Parathyroid adenoma (tissue), 2 donors: ENCODE results near the gene NAALADL2.

Experiments
- H2AFZ ChIP-seq: fragments of 300-600 bp; sonication (generic); one replicate; pipeline ENCODE4 v1.7.0; 2017; ENCODE audit warnings: antibody characterized with exemption, mild to moderate bottlenecking
- H3K27ac ChIP-seq: fragments of 300-600 bp; sonication (generic); one replicate; pipeline ENCODE4 v1.7.0; 2017
- H3K27me3 ChIP-seq: fragments of 300-600 bp; sonication (generic); one replicate; pipeline ENCODE4 v1.7.0; 2017; ENCODE audit warnings: low read length; ENCODE audit not compliant: control insufficient read depth, insufficient read depth
- H3K36me3 ChIP-seq: fragments of 300-600 bp; sonication (generic); one replicate; pipeline ENCODE4 v1.7.0; 2017; ENCODE audit warnings: low read length; ENCODE audit not compliant: control insufficient read depth, insufficient read depth
- H3K4me1 ChIP-seq: fragments of 300-600 bp; sonication (generic); one replicate; pipeline ENCODE4 v1.7.0; 2017; ENCODE audit warnings: control low read depth
- H3K4me2 ChIP-seq: fragments of 300-600 bp; sonication (generic); one replicate; pipeline ENCODE4 v1.7.0; 2017; ENCODE audit warnings: low read length
- H3K4me3 ChIP-seq: fragments of 300-600 bp; sonication (generic); one replicate; pipeline ENCODE4 v1.7.0; 2017; ENCODE audit warnings: low read depth, low read length
- H3K79me2 ChIP-seq: fragments of 300-600 bp; sonication (generic); one replicate; pipeline ENCODE4 v1.7.0; 2017; ENCODE audit warnings: control low read depth
- H3K9ac ChIP-seq: fragments of 300-600 bp; sonication (generic); one replicate; pipeline ENCODE4 v1.7.0; 2017; ENCODE audit warnings: mild to moderate bottlenecking
- H3K9me3 ChIP-seq: fragments of 300-600 bp; sonication (generic); one replicate; pipeline ENCODE4 v1.7.0; 2017; ENCODE audit warnings: low read length; ENCODE audit not compliant: control insufficient read depth
- CTCF ChIP-seq: fragments of 300-600 bp; sonication (generic); IDR thresholded peaks from one replicate; pipeline ENCODE4 v1.7.0; 2017; ENCODE audit warnings: antibody characterized with exemption, mild to moderate bottlenecking
- donor health status: primary hyperparathyroidism.

NAALADL2 gene

GRCh38 chr3:174938102-174938501, 79.0 kb downstream of the NAALADL2 start:
- TF ChIP-seq CTCF = no peak
- no peak overlapping the region for H3K27ac ChIP-seq
- no peak overlapping the region for H2AFZ ChIP-seq
- H3K9ac ChIP-seq = no peak overlapping the region
- H3K9me3 ChIP-seq = no peaks in the 10 kb centered on the region
- no peaks in the 10 kb centered on the region for H3K36me3 ChIP-seq
- H3K79me2 ChIP-seq = no peaks in the 10 kb centered on the region
- H3K4me3 ChIP-seq = no peak overlapping the region
- no peaks in the 10 kb centered on the region for H3K27me3 ChIP-seq
- H3K4me2 ChIP-seq = no peak overlapping the region
- no peaks in the 10 kb centered on the region for H3K4me1 ChIP-seq

DNA sequence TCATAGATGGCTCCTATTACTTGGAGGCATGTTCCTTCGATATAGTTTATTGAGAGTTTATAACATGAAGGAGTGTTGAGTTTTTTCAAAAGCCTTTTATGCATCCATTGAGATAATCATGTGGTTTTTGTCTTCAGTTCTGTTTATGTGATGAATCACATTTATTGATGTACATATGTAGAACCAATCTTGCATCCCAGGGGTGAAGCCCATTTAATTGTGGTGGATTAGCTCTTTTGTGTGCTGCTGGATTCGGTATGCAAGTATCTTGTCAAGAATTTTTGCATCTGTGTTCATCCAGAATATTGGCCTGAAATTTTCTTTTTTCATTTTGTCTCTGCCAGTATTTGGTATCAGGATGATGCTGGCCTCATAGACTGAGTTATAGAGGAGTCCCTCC, 81.0 kb downstream of the NAALADL2 start:
- H2AFZ ChIP-seq = no peak overlapping the region
- no peaks in the 10 kb centered on the region for H3K9me3 ChIP-seq
- no peak overlapping the region for H3K27ac ChIP-seq
- H3K4me2 ChIP-seq = no peak overlapping the region
- no peak for TF ChIP-seq CTCF
- H3K27me3 ChIP-seq = no peaks in the 10 kb centered on the region
- H3K9ac ChIP-seq = no peak overlapping the region
- no peaks in the 10 kb centered on the region for H3K36me3 ChIP-seq
- H3K4me1 ChIP-seq = no peaks in the 10 kb centered on the region
- H3K4me3 ChIP-seq = no peak overlapping the region
- no peaks in the 10 kb centered on the region for H3K79me2 ChIP-seq

GRCh38 chr3:174945276-174945675, 86.1 kb downstream of the NAALADL2 start:
- Histone ChIP-seq H3K27me3 (no peaks in the 10 kb centered on the region), H3K79me2 (no peaks in the 10 kb centered on the region), H3K4me3 (no peak overlapping the region), H3K27ac (no peak overlapping the region), H3K4me2 (no peak overlapping the region), H3K9ac (no peak overlapping the region), H3K4me1 (no peaks in the 10 kb centered on the region), H3K36me3 (no peaks in the 10 kb centered on the region), H3K9me3 (no peaks in the 10 kb centered on the region), H2AFZ (no peak overlapping the region)
- TF ChIP-seq CTCF = no peak

DNA sequence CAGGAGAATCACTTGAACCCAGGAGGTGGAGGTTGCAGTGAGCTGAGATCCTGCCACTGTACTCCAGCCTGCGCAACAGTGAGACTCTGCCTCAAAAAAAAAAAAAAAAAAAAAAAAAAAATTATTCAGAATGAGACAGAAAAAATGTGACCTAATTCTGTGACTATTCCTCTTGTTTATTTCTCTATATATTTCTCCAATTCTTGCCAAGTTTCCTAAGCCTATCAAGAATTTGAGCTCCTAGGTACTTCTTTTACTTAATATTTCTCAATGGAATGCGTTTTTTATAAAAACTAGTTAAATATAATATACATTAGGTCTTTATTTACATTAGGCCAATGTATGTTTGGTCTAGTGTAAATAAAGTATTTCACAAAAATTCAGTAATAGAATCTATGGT, 86.8 kb downstream of the NAALADL2 start:
- Histone ChIP-seq H3K27me3 (no peaks in the 10 kb centered on the region), H3K9me3 (no peaks in the 10 kb centered on the region), H3K79me2 (no peaks in the 10 kb centered on the region), H3K4me2 (no peak overlapping the region), H2AFZ (no peak overlapping the region), H3K9ac (no peak overlapping the region), H3K27ac (no peak overlapping the region), H3K4me1 (no peaks in the 10 kb centered on the region), H3K4me3 (no peak overlapping the region), H3K36me3 (no peaks in the 10 kb centered on the region)
- TF ChIP-seq CTCF = no peak

- Histone ChIP-seq H3K9ac (no peak overlapping the region), H3K4me3 (no peak overlapping the region), H3K9me3 (no peaks in the 10 kb centered on the region), H3K4me1 (no peaks in the 10 kb centered on the region), H3K4me2 (no peak overlapping the region), H2AFZ (no peak overlapping the region), H3K36me3 (no peaks in the 10 kb centered on the region), H3K27ac (no peak overlapping the region), H3K79me2 (no peaks in the 10 kb centered on the region), H3K27me3 (no peaks in the 10 kb centered on the region)
- TF ChIP-seq CTCF = no peak
Observed at GRCh38 chr3:174949523-174949922, 90.4 kb downstream of the NAALADL2 start.
